Psoas muscle (tissue), 8 donors: Measurements from ENCODE around the gene IGF1R. TPM values are rescaled to one million over a fixed set of nuclear protein-coding genes. Genes with fewer than 3 reads are reported as not detected.

Experiments used
- ATAC-seq, 4 donors: fragments of 200-7000 bp; cut with Tn5 transposase; one replicate each; pipeline ENCODE4 v1.9.1; 2020; ENCODE audit warnings: moderate library complexity in 3 of 4, mild to moderate bottlenecking in 2 of 4
- DNase-seq, 2 donors: peaks; one replicate each; pipeline ENCODE4 v3.0.0-alpha.2; 2020
- H3K27ac ChIP-seq: fragments of 200-600 bp; one replicate; pipeline ENCODE4 v1.8.0; 2022
- H3K27me3 ChIP-seq, 3 donors: fragments of 200-600 bp in 1 of 3; one replicate each; pipeline versions ENCODE4 v1.6.1 to v1.8.0; 2013 to 2022; ENCODE audit warnings: low read length in 2 of 3, mild to moderate bottlenecking in 2 of 3, moderate library complexity in 1 of 3; ENCODE audit not compliant: insufficient read depth in 3 of 3
- H3K36me3 ChIP-seq, 2 donors: fragments of 200-600 bp in 1 of 2; one replicate each; pipeline versions ENCODE4 v1.6.1 to v1.8.0; 2013 to 2022; ENCODE audit warnings: low read depth in 1 of 2, mild to moderate bottlenecking in 1 of 2, moderate library complexity in 1 of 2; ENCODE audit not compliant: insufficient read depth in 1 of 2
- H3K4me1 ChIP-seq: fragments of 200-600 bp; one replicate; pipeline ENCODE4 v1.8.0; 2022
- H3K4me3 ChIP-seq: fragments of 200-600 bp; one replicate; pipeline ENCODE4 v1.8.0; 2022; ENCODE audit warnings: mild to moderate bottlenecking
- H3K9me3 ChIP-seq: fragments of 200-600 bp; one replicate; pipeline ENCODE4 v1.8.0; 2022
- CTCF ChIP-seq: fragments of 200-600 bp; IDR thresholded peaks from one replicate; pipeline ENCODE4 v1.8.0; 2022; ENCODE audit warnings: antibody characterized with exemption
- WGBS, 3 donors: extraction: QIAGEN DNeasy Blood & Tissue Kit; methylation state at CpG; one replicate each; pipeline versions ENCODE4 v1.1.6 to v1.1.7; 2013; 5-methylcytosine and 5-hydroxymethylcytosine counted together
- intact Hi-C, 2 donors: fragments of 100-400 bp; cut with DNase I; formaldehyde crosslinking; loops; one replicate each; pipeline versions ENCODE4 v1.11.0 to v1.14.2; 2022
- polyA plus RNA-seq, 3 donors: library from polyadenylated mRNA; stranded (reverse); fragments of 200-250 nt; gene quantifications; one replicate each; pipeline ENCODE4 v1.2.3, GENCODE V29; 2013
- total RNA-seq, 4 donors: library from RNA; stranded (reverse); fragmentation: NEBNext Ultra II Directional in 2 of 4; extraction: Animal tissue kit (Norgen Biotek cat#: 25700) in 2 of 4; gene quantifications; one replicate each; pipeline versions ENCODE4 v1.2.1 to v1.2.4, GENCODE V29; 2021 to 2023
- donor health status: healthy with polysubstance abuse.
- donor health status: DM: no; HTN: no; CAD: no; lungs with moderate emphysema.
- donor health status: Bipolar disorder and iron deficiency.
- donor health status: healthy.
- donor health status: DM: yes; HTN: yes; CAD: no.
- donor health status: DM: no; HTN: no; CAD: no.
- donor health status: DM: no; HTN: no; CAD: no.
- donor health status: DM: yes; HTN: yes; CAD: no.

The IGF1R gene
- total and polyA plus RNA-seq, 7 donors = 2.1 to 20.4 (median 12.0) TPM

- peak; percentile 71 for TF ChIP-seq CTCF
- Histone ChIP-seq H3K4me3 (no peak overlapping the region), H3K36me3 (no peaks in the 10 kb centered on the region)
These were observed 202.7 kb downstream of the IGF1R start for GRCh38 chr15:98850961-98851572.

GRCh38 chr15:98853161-98853560 lies 204.8 kb downstream of the IGF1R start:
- DNase-seq (peak; percentile 88 to 89), ATAC-seq (peak; percentile 84 to 91 (median 84))
- 2 to 4% (median 4%) methylated on average over 8 of the region's 8 CpGs for WGBS, 3 donors
- Histone ChIP-seq H3K9me3 (no peaks in the 10 kb centered on the region), H3K4me3 (peak overlapping the region; percentile 69), H3K4me1 (peaks cover 28% of the 10 kb centered on the region), H3K27me3 (no peaks in the 10 kb centered on the region), H3K36me3 (no peaks in the 10 kb centered on the region), H3K27ac (peak overlapping the region; percentile 71)
- intact Hi-C loops = loop anchor here in 1 of 2 donors (1.0 kb wide), 1 partner anchor 205 kb away; the partner anchor contains the start of gene IGF1R
- no peak for TF ChIP-seq CTCF

More at GRCh38 chr15:98850961-98851572, 202.7 kb downstream of the IGF1R start:
- WGBS, 3 donors = 16 to 27% (median 20%) methylated on average over 14 to 15 of the region's 15 CpGs
- peak overlapping the region; percentile 71 for H3K27ac ChIP-seq
- H3K27me3 ChIP-seq = no peaks in the 10 kb centered on the region
- intact Hi-C loops = no loop called here
- H3K4me1 ChIP-seq = peaks cover 25% of the 10 kb centered on the region
- DNase-seq (peak; percentile 70 to 84), ATAC-seq (peak; percentile 72 to 79 (median 73))
- H3K9me3 ChIP-seq = no peaks in the 10 kb centered on the region

GRCh38 chr15:98853617-98854420 lies 205.5 kb downstream of the IGF1R start:
- Histone ChIP-seq H3K4me3 (peak overlapping the region; percentile 69), H3K27me3 (no peaks in the 10 kb centered on the region), H3K27ac (peak overlapping the region; percentile 71), H3K9me3 (no peaks in the 10 kb centered on the region), H3K36me3 (no peaks in the 10 kb centered on the region), H3K4me1 (peaks cover 28% of the 10 kb centered on the region)
- WGBS, 3 donors = 52 to 62% (median 60%) methylated on average over 18 of the region's 18 CpGs
- intact Hi-C loops = loop anchor here in 1 of 2 donors (1.0 kb wide), 1 partner anchor 206 kb away; the partner anchor contains the start of gene IGF1R
- DNase-seq = peak in 1 of 2 donors; percentile 52
- no peak for ATAC-seq
- no peak for TF ChIP-seq CTCF

- 50 to 59% (median 53%) methylated on average over 7 of the region's 7 CpGs for WGBS, 3 donors
- peak overlapping the region; percentile 71 for H3K27ac ChIP-seq
- H3K9me3 ChIP-seq = no peaks in the 10 kb centered on the region
- intact Hi-C loops = no loop called here
- TF ChIP-seq CTCF = no peak
- H3K27me3 ChIP-seq = no peaks in the 10 kb centered on the region
- no peaks in the 10 kb centered on the region for H3K36me3 ChIP-seq
- H3K4me1 ChIP-seq = peaks cover 28% of the 10 kb centered on the region
- no peak overlapping the region for H3K4me3 ChIP-seq
- no peak for DNase-seq
- ATAC-seq = no peak
These were observed 206.2 kb downstream of the IGF1R start for GRCh38 chr15:98854496-98854895.
